MG63 (cell line): ENCODE data around the gene PRKG1. TPM values are rescaled to one million over a fixed set of nuclear protein-coding genes. Genes with fewer than 3 reads are reported as not detected.

Experiments used
- DNase-seq: peaks from one replicate; pipeline ENCODE4 v3.0.0-alpha.2; 2020
- H3K27me3 ChIP-seq: fragments of 250-450 bp; sonication (Bioruptor Pico); 2 replicates; pipeline ENCODE4 v1.5.1; 2020; ENCODE audit warnings: mild to moderate bottlenecking, moderate library complexity
- H3K36me3 ChIP-seq: fragments of 250-450 bp; sonication (Bioruptor Pico); 2 replicates; pipeline ENCODE4 v1.5.1; 2020; ENCODE audit warnings: mild to moderate bottlenecking, moderate library complexity
- H3K4me3 ChIP-seq: fragments of 250-450 bp; sonication (Bioruptor Pico); 2 replicates; pipeline ENCODE4 v1.5.1; 2020; ENCODE audit warnings: mild to moderate bottlenecking, moderate library complexity
- H3K9me3 ChIP-seq: fragments of 250-450 bp; sonication (Bioruptor Pico); 2 replicates; pipeline ENCODE4 v1.5.1; 2020; ENCODE audit warnings: mild to moderate bottlenecking, moderate library complexity
- total RNA-seq: library from RNA; depleted of rRNA; stranded (reverse); fragments of >200 nt; shearing (Covaris generic); gene quantifications from 2 replicates; pipeline ENCODE4 v1.2.3, GENCODE V29; 2014; ENCODE audit warnings: low replicate concordance

The PRKG1 gene
- total RNA-seq, 1 experiment from 2014 or later = 3.9 TPM

- H3K4me3 ChIP-seq = no peak overlapping the region
Observed at GRCh38 chr10:51861051-51861450, 786.8 kb downstream of the PRKG1 start.

DNA sequence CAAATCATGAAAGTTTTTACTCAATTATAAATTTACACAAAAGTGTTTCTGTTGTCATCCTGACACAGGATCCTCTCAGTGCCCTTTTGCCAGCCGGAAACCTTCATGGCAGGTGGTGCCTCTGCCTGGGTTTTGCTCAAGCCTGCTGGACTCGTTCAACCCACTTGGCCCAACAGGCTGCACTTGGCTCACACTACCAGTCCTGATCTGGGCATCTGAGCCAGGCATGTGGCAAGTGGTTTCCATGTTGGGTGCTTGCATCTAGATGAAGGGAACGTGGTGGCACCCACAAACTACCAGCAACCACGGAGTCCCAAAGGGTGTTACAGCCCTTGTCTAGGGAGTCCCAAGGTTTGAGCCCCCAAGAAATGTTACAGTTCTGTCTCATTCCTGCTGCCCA is 787.4 kb downstream of the PRKG1 start:
- Histone ChIP-seq H3K4me3 (no peak overlapping the region), H3K9me3 (no peaks in the 10 kb centered on the region), H3K36me3 (no peaks in the 10 kb centered on the region), H3K27me3 (no peaks in the 10 kb centered on the region)
- no peak for DNase-seq

More at GRCh38 chr10:51861051-51861450, 786.8 kb downstream of the PRKG1 start:
- H3K36me3 ChIP-seq = no peaks in the 10 kb centered on the region
- no peaks in the 10 kb centered on the region for H3K9me3 ChIP-seq
- DNase-seq = no peak
- H3K27me3 ChIP-seq = no peaks in the 10 kb centered on the region

- Histone ChIP-seq H3K27me3 (no peaks in the 10 kb centered on the region), H3K9me3 (no peaks in the 10 kb centered on the region), H3K4me3 (no peak overlapping the region), H3K36me3 (no peaks in the 10 kb centered on the region)
- no peak for DNase-seq
Observed at GRCh38 chr10:51862149-51862548, 787.9 kb downstream of the PRKG1 start.

GRCh38 chr10:51867956-51868355 is 793.7 kb downstream of the PRKG1 start:
- H3K9me3 ChIP-seq = no peaks in the 10 kb centered on the region
- DNase-seq = peak; percentile 74
- no peaks in the 10 kb centered on the region for H3K27me3 ChIP-seq
- no peaks in the 10 kb centered on the region for H3K36me3 ChIP-seq
- 0 out of 2 replicates have a peak overlapping the region, but pooled peaks have one; percentile 8 for H3K4me3 ChIP-seq

DNA sequence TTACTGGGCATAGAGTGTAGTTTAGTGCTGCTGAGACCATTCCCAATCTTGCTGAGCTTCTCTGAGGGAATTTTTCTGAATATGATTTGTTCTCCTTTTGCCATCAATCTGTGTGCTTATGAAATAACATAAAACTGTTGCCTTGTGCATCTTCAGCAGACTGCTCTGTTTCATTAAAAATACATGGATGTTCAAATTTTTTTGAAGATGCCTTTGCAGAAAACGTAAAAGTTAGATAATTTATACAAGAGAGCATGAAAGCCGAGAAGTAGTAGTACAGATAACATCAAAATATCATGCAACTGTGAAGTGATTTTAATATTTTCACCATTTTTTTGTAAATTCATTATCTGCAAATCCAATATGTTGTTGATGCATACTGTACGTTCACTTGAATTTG is 799.8 kb downstream of the PRKG1 start:
- no peak overlapping the region for H3K4me3 ChIP-seq
- H3K27me3 ChIP-seq = no peaks in the 10 kb centered on the region
- peaks cover 3% of the 10 kb centered on the region; the same call in 1 of the 2 replicates for H3K9me3 ChIP-seq
- DNase-seq = no peak
- H3K36me3 ChIP-seq = no peaks in the 10 kb centered on the region

DNA sequence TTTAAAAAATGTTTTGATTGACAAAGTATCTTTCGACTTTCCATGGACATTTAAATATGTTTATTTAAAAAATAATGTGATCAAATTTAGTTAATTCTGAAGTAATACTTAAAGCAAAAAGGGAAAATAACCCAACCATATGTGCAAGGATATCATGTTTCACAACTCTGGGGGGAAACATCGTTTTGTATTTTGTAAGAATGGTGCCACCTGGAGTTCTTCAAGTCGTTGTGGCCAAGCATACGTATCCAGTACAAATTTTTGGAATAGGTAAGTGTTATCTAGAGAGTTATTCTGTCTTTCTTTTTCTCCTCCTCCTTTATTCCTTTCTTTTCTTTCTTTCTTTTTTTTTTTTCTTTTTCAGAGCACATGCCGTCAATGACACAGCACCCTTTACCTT is 801.3 kb downstream of the PRKG1 start:
- Histone ChIP-seq H3K36me3 (no peaks in the 10 kb centered on the region), H3K27me3 (no peaks in the 10 kb centered on the region), H3K4me3 (no peak overlapping the region), H3K9me3 (peaks cover 3% of the 10 kb centered on the region; the same call in 1 of the 2 replicates)
- no peak for DNase-seq

DNA sequence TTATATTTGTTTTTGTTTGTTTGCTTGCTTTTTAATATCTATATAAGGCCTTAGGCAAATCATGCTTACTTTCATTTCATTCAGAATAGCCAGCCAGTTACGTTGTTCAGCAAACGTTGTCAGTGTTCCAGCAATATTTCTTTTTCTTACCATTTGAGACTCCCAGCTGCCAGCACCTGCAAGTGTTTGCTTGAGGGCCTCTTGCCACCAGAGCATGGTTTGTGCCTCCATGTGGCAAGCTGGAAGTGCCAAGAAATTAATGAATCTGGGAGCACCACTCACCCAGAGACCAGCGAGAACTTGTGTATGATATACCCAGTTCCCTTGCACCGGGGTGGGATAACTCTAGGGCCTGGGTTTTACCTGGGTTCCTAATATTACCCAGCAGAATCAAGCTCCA is 802.2 kb downstream of the PRKG1 start:
- Histone ChIP-seq H3K36me3 (no peaks in the 10 kb centered on the region), H3K27me3 (no peaks in the 10 kb centered on the region), H3K9me3 (peaks cover 3% of the 10 kb centered on the region; the same call in 1 of the 2 replicates), H3K4me3 (no peak overlapping the region)
- DNase-seq = no peak

DNA sequence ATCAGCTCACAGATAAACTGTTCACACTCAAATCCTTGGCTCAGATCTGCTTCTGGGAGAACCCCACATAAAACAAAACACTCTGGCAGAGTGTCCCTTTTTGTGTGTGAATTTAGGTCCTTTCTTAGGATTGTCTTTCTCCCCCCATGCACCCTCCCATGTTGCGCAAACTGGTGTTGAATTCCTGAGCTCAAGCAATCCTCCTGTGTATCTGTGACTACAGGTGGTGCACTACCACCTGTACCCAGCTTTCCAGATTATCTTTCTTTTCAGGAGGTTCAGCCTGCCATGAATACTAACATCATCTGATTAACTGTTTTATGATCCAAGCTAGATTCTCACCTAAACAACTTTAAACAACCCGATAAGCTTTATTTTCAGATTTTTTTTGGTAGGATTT is 802.7 kb downstream of the PRKG1 start:
- DNase-seq = no peak
- Histone ChIP-seq H3K4me3 (no peak overlapping the region), H3K9me3 (peaks cover 3% of the 10 kb centered on the region; the same call in 1 of the 2 replicates), H3K36me3 (no peaks in the 10 kb centered on the region), H3K27me3 (no peaks in the 10 kb centered on the region)

DNA sequence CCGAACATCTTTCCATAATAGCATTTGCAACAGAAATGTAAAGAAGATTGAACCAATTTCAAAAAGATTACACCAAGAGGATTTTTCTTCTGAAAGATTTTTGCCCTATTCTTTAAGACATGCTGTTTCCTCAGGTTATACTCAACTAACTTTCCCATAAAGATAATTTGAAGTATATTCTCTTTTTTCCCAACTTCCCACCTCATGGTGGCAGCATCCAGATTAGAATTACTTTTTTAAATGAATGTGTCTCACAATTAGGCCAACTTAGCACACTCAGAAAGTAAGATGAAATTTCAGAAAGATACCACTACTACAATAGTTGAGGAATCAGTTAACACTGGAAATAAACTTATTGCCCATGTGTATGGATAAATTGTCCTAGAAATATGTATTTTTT is 803.3 kb downstream of the PRKG1 start:
- DNase-seq = no peak
- Histone ChIP-seq H3K27me3 (no peaks in the 10 kb centered on the region), H3K4me3 (no peak overlapping the region), H3K36me3 (no peaks in the 10 kb centered on the region), H3K9me3 (peaks cover 3% of the 10 kb centered on the region; the same call in 1 of the 2 replicates)

GRCh38 chr10:51878695-51879094 is 804.4 kb downstream of the PRKG1 start:
- Histone ChIP-seq H3K4me3 (no peak overlapping the region), H3K9me3 (peaks cover 3% of the 10 kb centered on the region; the same call in 1 of the 2 replicates), H3K27me3 (no peaks in the 10 kb centered on the region), H3K36me3 (no peaks in the 10 kb centered on the region)
- no peak for DNase-seq

DNA sequence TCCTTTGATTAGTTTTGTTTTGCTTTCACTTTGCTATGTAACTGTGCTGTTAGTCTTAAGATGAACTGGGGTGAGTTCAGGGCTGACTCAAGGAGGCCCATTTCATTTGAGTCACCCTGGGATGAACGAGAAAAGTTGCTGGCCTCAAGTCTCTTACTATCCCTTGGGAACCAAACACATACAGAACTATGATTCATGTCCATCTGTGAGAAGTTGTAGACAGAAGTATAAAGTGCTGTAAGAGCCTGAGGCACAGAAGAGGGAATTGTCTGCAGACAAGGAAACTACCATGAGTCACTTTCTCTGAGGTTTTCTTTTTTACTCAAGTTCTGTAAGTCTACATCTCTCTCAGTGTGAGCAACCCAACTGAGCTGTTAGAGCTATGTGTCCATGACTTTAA is 805.0 kb downstream of the PRKG1 start:
- no peak overlapping the region for H3K4me3 ChIP-seq

DNA sequence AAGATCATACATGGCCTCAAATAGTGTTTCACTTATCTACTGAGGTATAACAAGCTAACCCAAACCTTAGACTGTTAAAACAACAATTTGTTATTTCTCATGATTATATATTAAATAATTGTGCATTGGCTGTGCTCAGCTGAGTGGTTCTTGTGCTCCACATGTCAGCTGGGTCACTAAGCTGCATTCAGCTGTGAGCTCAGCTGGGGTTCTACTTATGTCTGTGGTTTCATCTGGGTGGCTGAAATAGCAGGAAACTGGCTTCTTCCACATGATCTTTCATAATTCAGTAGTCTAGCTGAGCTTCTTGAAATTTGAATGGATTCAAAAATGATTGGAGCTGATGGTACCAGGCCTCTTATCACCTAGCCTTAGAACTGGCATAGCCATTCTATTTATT is 806.9 kb downstream of the PRKG1 start:
- DNase-seq = no peak
- Histone ChIP-seq H3K9me3 (peaks cover 3% of the 10 kb centered on the region; the same call in 1 of the 2 replicates), H3K4me3 (no peak overlapping the region), H3K36me3 (no peaks in the 10 kb centered on the region), H3K27me3 (no peaks in the 10 kb centered on the region)

More for the DNA sequence above, 805.0 kb downstream of the PRKG1 start:
- H3K9me3 ChIP-seq = peaks cover 3% of the 10 kb centered on the region; the same call in 1 of the 2 replicates
- DNase-seq = peak; percentile 46
- no peaks in the 10 kb centered on the region for H3K36me3 ChIP-seq
- no peaks in the 10 kb centered on the region for H3K27me3 ChIP-seq

GRCh38 chr10:51886438-51887068 is 812.3 kb downstream of the PRKG1 start:
- no peak for DNase-seq
- Histone ChIP-seq H3K9me3 (no peaks in the 10 kb centered on the region), H3K27me3 (no peaks in the 10 kb centered on the region), H3K4me3 (no peak overlapping the region), H3K36me3 (no peaks in the 10 kb centered on the region)

- no peak for DNase-seq
- Histone ChIP-seq H3K4me3 (no peak overlapping the region), H3K36me3 (no peaks in the 10 kb centered on the region), H3K9me3 (no peaks in the 10 kb centered on the region), H3K27me3 (no peaks in the 10 kb centered on the region)
Observed at GRCh38 chr10:51888263-51888662, 814.0 kb downstream of the PRKG1 start.

DNA sequence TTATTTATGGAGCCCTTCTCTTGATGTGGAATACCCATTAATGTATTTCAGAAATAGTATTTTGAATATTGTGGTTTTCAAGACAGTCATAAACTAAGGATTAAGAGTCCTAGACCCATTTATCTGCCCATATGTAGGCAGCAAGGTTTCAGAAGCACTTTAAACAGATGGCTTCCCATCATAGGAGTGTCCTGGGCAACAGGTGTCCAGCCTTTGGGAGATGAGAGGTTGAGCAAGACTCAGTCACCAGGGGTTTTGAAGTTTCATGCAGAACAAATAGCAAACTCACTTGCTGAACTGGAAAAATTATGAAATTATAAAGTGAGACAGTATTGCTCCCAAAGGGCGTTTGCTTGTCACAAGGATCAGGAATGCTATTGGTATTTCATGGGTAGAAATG is 818.0 kb downstream of the PRKG1 start:
- no peak overlapping the region for H3K4me3 ChIP-seq
- no peaks in the 10 kb centered on the region for H3K27me3 ChIP-seq
- no peaks in the 10 kb centered on the region for H3K36me3 ChIP-seq
- DNase-seq = no peak
- H3K9me3 ChIP-seq = no peaks in the 10 kb centered on the region

DNA sequence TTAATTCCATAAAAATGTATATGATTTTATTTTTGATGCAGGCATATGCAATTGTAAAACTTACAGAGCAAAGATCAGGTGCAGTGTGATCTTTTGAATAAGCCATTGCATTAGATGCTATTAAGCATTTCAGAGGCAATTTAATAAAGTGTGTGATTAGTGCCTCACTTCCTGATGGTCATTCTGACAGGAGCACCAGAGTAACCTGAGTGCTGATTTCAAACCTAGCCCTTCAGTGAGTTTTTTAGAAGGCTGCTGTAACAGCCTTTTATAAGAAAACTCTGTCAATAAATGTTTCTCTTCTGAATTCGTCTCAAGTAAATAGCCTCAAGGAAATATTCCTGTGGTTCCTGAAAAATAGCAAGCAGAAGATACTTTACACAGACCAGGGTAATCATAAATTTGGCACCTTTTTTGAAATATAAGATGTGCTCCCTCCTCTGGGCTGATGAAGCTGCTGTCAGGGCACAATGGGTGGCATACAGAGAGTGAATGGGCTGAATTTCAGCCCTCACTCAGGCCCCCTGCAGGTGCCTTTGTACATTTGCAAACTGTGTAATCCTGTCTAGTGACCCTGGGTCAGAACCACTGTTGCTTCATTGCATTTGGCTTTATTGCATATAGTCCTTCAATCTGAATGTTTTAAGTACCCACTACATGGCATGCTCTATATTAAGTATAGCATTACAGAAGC is 818.8 kb downstream of the PRKG1 start:
- peak; percentile 9 for DNase-seq
- H3K27me3 ChIP-seq = no peaks in the 10 kb centered on the region
- no peaks in the 10 kb centered on the region for H3K36me3 ChIP-seq

DNA sequence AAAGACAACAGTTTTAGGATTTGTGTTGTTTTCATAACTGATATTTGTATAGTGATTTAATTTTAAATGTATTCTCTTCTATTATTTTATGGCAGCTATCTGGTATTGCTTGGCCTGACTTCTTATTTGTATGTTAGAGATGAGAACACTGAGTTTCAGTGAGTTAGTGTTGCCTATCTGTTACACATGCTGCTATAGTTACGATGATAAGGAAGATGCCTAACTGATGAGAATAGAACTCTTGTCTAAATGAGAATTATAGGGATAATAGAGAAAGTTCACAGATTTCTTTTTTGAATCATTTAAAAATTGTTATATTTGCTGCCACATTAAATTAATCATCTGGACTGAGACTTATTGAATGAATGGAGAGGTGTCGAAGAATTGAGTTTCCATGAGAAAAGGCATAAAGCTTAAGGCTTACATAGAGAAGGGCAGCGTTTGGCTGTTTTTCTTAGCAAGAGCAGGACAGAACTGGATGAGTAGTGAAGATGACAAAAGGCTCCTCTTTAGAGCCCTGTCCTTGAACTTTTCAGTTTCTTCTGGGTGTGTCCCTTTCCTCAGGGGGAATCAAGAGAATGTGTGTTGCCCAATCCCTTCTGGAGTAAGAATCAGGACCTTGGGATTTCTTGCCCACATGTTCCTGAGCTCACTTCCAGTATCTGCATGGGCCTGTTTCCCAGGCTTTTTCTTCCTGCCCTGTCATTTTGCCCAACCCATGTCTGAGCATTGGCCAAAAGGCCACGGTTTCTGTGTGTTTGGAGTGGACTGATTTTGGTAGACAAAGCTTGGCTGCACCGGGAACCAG is 820.7 kb downstream of the PRKG1 start:
- Histone ChIP-seq H3K4me3 (no peak overlapping the region), H3K36me3 (no peaks in the 10 kb centered on the region), H3K9me3 (no peaks in the 10 kb centered on the region), H3K27me3 (no peaks in the 10 kb centered on the region)
- DNase-seq = peak; percentile 5

More for the DNA sequence above, 818.8 kb downstream of the PRKG1 start:
- Histone ChIP-seq H3K4me3 (no peak overlapping the region), H3K9me3 (no peaks in the 10 kb centered on the region)
